Ovary (tissue), 3 donors: ENCODE results near the gene SMOC2.

Source experiments
- EP300 ChIP-seq: sonication (generic); formaldehyde crosslinking; IDR thresholded peaks from one replicate; pipeline ENCODE4 v1.6.1; 2017; ENCODE audit warnings: antibody characterized with exemption
- POLR2A ChIP-seq: fragments of 450-650 bp; IDR thresholded peaks from one replicate; pipeline ENCODE4 v1.6.1; 2017; ENCODE audit warnings: antibody characterized with exemption, mild to moderate bottlenecking, moderate library complexity
- TF ChIP-seq, protein P1 (sequence below), 3 donors: fragments of 450-650 bp in 2 of 3; fragments of 200-600 bp in 1 of 3; IDR thresholded peaks; one replicate each; pipeline versions ENCODE4 v1.5.1 to v1.8.0; 2016 to 2022; ENCODE audit warnings: antibody characterized with exemption in 3 of 3, mild to moderate bottlenecking in 1 of 3
- donor health status: DM: no; HTN: no; CAD: no.

- TF ChIP-seq, protein P1, sequence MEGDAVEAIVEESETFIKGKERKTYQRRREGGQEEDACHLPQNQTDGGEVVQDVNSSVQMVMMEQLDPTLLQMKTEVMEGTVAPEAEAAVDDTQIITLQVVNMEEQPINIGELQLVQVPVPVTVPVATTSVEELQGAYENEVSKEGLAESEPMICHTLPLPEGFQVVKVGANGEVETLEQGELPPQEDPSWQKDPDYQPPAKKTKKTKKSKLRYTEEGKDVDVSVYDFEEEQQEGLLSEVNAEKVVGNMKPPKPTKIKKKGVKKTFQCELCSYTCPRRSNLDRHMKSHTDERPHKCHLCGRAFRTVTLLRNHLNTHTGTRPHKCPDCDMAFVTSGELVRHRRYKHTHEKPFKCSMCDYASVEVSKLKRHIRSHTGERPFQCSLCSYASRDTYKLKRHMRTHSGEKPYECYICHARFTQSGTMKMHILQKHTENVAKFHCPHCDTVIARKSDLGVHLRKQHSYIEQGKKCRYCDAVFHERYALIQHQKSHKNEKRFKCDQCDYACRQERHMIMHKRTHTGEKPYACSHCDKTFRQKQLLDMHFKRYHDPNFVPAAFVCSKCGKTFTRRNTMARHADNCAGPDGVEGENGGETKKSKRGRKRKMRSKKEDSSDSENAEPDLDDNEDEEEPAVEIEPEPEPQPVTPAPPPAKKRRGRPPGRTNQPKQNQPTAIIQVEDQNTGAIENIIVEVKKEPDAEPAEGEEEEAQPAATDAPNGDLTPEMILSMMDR (IDR thresholded peaks at IDR 0.05) = no peak
- no peak for TF ChIP-seq POLR2A
- no peak for TF ChIP-seq EP300
These were observed 234.4 kb downstream of the SMOC2 start for GRCh38 chr6:168675375-168675774.
